HepG2 (cell line): ENCODE results near the gene ESYT1. TPM values are rescaled to one million over a fixed set of nuclear protein-coding genes. Genes with fewer than 3 reads are reported as not detected.

Experiments used
- ATAC-seq: fragments of 200-7000 bp; cut with Tn5 transposase; 3 replicates; pipeline ENCODE4 v1.9.1; 2020; ENCODE audit warnings: mild to moderate bottlenecking, moderate library complexity
- BruUV-seq: library from RNA; stranded (reverse); fragments of 400-500 nt; replicated peaks from 2 replicates; lab custom pipeline; 2021; lab: Mats Ljungman, UMichigan
- CTCF ChIA-PET: fragments of 300-600 bp; formaldehyde crosslinking; extraction: SDS; loops from one replicate; lab custom pipeline; 2021; ENCODE audit warnings: low total read pairs, inconsistent platforms, low intra/inter-chr PET ratio; lab: Yijun Ruan, JAX
- POLR2A ChIA-PET: fragments of 350-600 bp; sonication (Branson Sonifier 250); formaldehyde crosslinking; loops from one replicate; lab custom pipeline; 2020; ENCODE audit warnings: antibody characterized with exemption, inconsistent platforms; lab: Yijun Ruan, JAX
- DNase-seq: peaks from one replicate; pipeline ENCODE4 v3.0.0-alpha.2; 2015; ENCODE audit warnings: low spot score
- FAIRE-seq: peaks from 3 replicates; lab custom pipeline; 2011; peaks lifted over from hg19 to GRCh38; lab: Jason Lieb, UNC
- H2AFZ ChIP-seq: one replicate; pipeline ENCODE4 v1.6.1; 2011; ENCODE audit warnings: low read length, inconsistent platforms
- H3K27ac ChIP-seq: fragments of 300-600 bp; 3 replicates; pipeline ENCODE4 v1.8.0; 2011; ENCODE audit warnings: mixed run types, mild to moderate bottlenecking, mixed read lengths, low read length, inconsistent platforms; ENCODE audit not compliant: insufficient read depth; ENCODE audit errors: extremely low read length
- H3K27me3 ChIP-seq, 2 experiments: fragments of 200-600 bp in 1 of 2; 2 replicates in 1 of 2; 3 replicates in 1 of 2; pipeline versions ENCODE4 v1.6.0 to v1.8.0; 2011; ENCODE audit warnings: low read length in 2 of 2, mild to moderate bottlenecking in 2 of 2, moderate library complexity in 2 of 2, inconsistent platforms in 1 of 2; ENCODE audit not compliant: insufficient read depth in 2 of 2, control insufficient read depth in 1 of 2
- H3K36me3 ChIP-seq, 2 experiments: fragments of 200-600 bp in 1 of 2; replicated peaks in 1 of 2; 2 replicates in 1 of 2; 3 replicates in 1 of 2; pipeline versions ENCODE4 v1.5.1 to v1.8.0; 2011; ENCODE audit warnings: low read length in 2 of 2, inconsistent platforms in 1 of 2; ENCODE audit not compliant: insufficient read depth in 2 of 2, control insufficient read depth in 1 of 2
- H3K4me1 ChIP-seq: 2 replicates; pipeline ENCODE4 v1.5.1; 2012; ENCODE audit warnings: low read length, inconsistent platforms; ENCODE audit not compliant: insufficient read depth
- H3K4me2 ChIP-seq: 2 replicates; pipeline ENCODE4 v1.6.0; 2011; ENCODE audit warnings: low read depth, low read length, inconsistent platforms
- H3K4me3 ChIP-seq, 3 experiments: fragments of 200-600 bp in 1 of 3; sonication (generic), shearing (Covaris generic) in 1 of 3; replicated peaks in 1 of 3; 2 replicates each; pipeline ENCODE4 v1.5.1; 2011 to 2016; ENCODE audit warnings: low read length in 3 of 3, inconsistent platforms in 2 of 3, low read depth in 2 of 3, mild to moderate bottlenecking in 2 of 3, control low read depth in 1 of 3, mixed read lengths in 1 of 3; ENCODE audit not compliant: insufficient read depth in 1 of 3
- H3K79me2 ChIP-seq: one replicate; pipeline ENCODE4 v1.6.1; 2011; ENCODE audit warnings: low read length, inconsistent platforms; ENCODE audit not compliant: insufficient read depth
- H3K9ac ChIP-seq: 2 replicates; pipeline ENCODE4 v1.6.0; 2011; ENCODE audit warnings: mild to moderate bottlenecking, low read depth, low read length, inconsistent platforms; ENCODE audit not compliant: insufficient read depth
- H3K9me3 ChIP-seq: 2 replicates; pipeline ENCODE4 v1.5.1; 2012; ENCODE audit warnings: mild to moderate bottlenecking, low read length
- H4K20me1 ChIP-seq: 2 replicates; pipeline ENCODE4 v1.6.0; 2011; ENCODE audit warnings: inconsistent platforms, mild to moderate bottlenecking, low read length, moderate library complexity; ENCODE audit not compliant: insufficient read depth
- BORCS8-MEF2B ChIP-seq: sonication (generic); formaldehyde crosslinking; IDR thresholded peaks from 2 replicates; pipeline ENCODE4 v1.8.0; 2022; ENCODE audit warnings: mild to moderate bottlenecking, missing genetic modification reagents
- MAX ChIP-seq: IDR thresholded peaks from 2 replicates; pipeline ENCODE4 v1.6.1; 2012; ENCODE audit warnings: inconsistent platforms
- SMARCC2 ChIP-seq: fragments of 450-650 bp; IDR thresholded peaks from 2 replicates; pipeline ENCODE4 v1.6.1; 2017; ENCODE audit warnings: antibody characterized with exemption, mild to moderate bottlenecking
- ZBTB3 ChIP-seq: sonication (generic); formaldehyde crosslinking; IDR thresholded peaks from 2 replicates; pipeline ENCODE4 v1.4.0; 2020; ENCODE audit warnings: low read depth, mild to moderate bottlenecking, moderate library complexity, missing genetic modification reagents, borderline replicate concordance
- ZNF556 ChIP-seq: sonication (generic); formaldehyde crosslinking; IDR thresholded peaks from 2 replicates; pipeline ENCODE4 v1.4.0; 2020; ENCODE audit warnings: mild to moderate bottlenecking, missing genetic modification reagents, borderline replicate concordance
- ZNF652 ChIP-seq: IDR thresholded peaks from 2 replicates; pipeline ENCODE4 v1.6.1; 2016; ENCODE audit warnings: low read depth, borderline replicate concordance
- ZNF713 ChIP-seq: sonication (generic); formaldehyde crosslinking; IDR thresholded peaks from 2 replicates; pipeline ENCODE4 v1.4.0; 2020; ENCODE audit warnings: mild to moderate bottlenecking, missing genetic modification reagents
- WGBS: methylation state at CpG from one replicate; pipeline ENCODE4 v1.1.6; 2017; ENCODE audit warnings: low lambda C conversion rate; 5-methylcytosine and 5-hydroxymethylcytosine counted together
- in situ Hi-C: cut with HindIII; loops from 2 replicates; pipeline ENCODE4 v1.10.0; 2017; ENCODE audit warnings: low pct_unique_long_range_greater_than_20kb; ENCODE audit not compliant: extremely low pct_ligation_motif_present
- intact Hi-C: fragments of 100-400 bp; cut with micrococcal nuclease; formaldehyde crosslinking; loops from one replicate; pipeline ENCODE4 v1.10.0; 2022; ENCODE audit not compliant: unreplicated experiment
- polyA plus RNA-seq, 8 experiments: library from polyadenylated mRNA; depleted of rRNA in 3 of 8; stranded (reverse) in 7 of 8; unstranded in 1 of 8; fragments of >200 nt; fragmentation: Illumina TruSeq in 4 of 8; extraction: Trizol in 4 of 8; gene quantifications; 2 replicates each; pipeline versions ENCODE4 v1.2.1 to v1.2.3, GENCODE V29; 2011 to 2016; ENCODE audit warnings: low read depth in 4 of 8, missing spikeins in 1 of 8, mixed read lengths in 1 of 8; ENCODE audit not compliant: insufficient read depth in 1 of 8
- total RNA-seq, 5 experiments: library from RNA; depleted of rRNA; stranded (reverse); fragments of >200 nt; fragmentation: Illumina TruSeq; extraction: Trizol; gene quantifications; 2 replicates each; pipeline ENCODE4 v1.2.3, GENCODE V29; 2016; ENCODE audit warnings: low read depth in 1 of 5
- TF ChIP-seq, protein P1 (sequence below), 2 experiments: fragments of 450-650 bp in 1 of 2; sonication (generic) in 1 of 2; formaldehyde crosslinking; IDR thresholded peaks; 2 replicates each; pipeline versions ENCODE4 v1.5.0 to v1.8.0; 2020 to 2022; ENCODE audit warnings: mild to moderate bottlenecking in 1 of 2, missing genetic modification reagents in 1 of 2

ESYT1 gene
- total and polyA plus RNA-seq, 2 of the 13 experiments (the other 11 are each of a cell fraction or from before 2014, with no cell fraction given): 66.9 to 71.0 TPM

GRCh38 chr12:56190695-56191155 is 62.7 kb downstream of the ESYT1 start:
- intact Hi-C loops: loop anchor here (5.0 kb wide), 2 partner anchors 33 to 272 kb away; partner anchors contain the start of gene MYL6
- Histone ChIP-seq H3K79me2 (peaks cover 18% of the 10 kb centered on the region), H3K9ac (peak overlapping the region; percentile 76), H3K36me3 (peaks cover 0 to 7% of the 10 kb centered on the region in 2 experiments; a peak in 1 of 5 replicates), H2AFZ (peak overlapping the region; percentile 76), H3K27ac (peak overlapping the region; percentile 74), H3K27me3 (no peaks in the 10 kb centered on the region; a peak in 1 of 5 replicates), H3K9me3 (no peaks in the 10 kb centered on the region), H4K20me1 (no peaks in the 10 kb centered on the region), H3K4me3 (peak overlapping the region; percentile 76 to 94 (median 93))
- POLR2A ChIA-PET: interaction anchor here (0.7 to 3.6 kb wide), 5 partner anchors 9 to 73 kb away, joined by 4 to 48 read pairs (median 22); partner anchors contain the start of genes ESYT1, MYL6, RNF41 and ZC3H10
- in situ Hi-C loops: loop anchor here (5.0 to 10.0 kb wide), 2 partner anchors 67 to 274 kb away; partner anchors contain the start of genes ANKRD52 and SPRYD4
- FAIRE-seq (no peak), ATAC-seq (no peak)
- CTCF ChIA-PET: interaction anchor here (1.1 to 2.7 kb wide), 5 partner anchors 33 to 72 kb away, joined by 3 to 49 read pairs (median 3); partner anchors contain the start of genes ANKRD52, ESYT1, MYL6 and MYL6B
- TF ChIP-seq ZNF556 (CRISPR knock-in tag) (no peak), ZBTB3 (0 out of 2 replicates have a peak, but pooled peaks have one; percentile 10), SMARCC2 (no peak), MAX (peak; percentile 22; the same call in 1 of the 2 replicates), BORCS8-MEF2B (0 out of 2 replicates have a peak, but pooled peaks have one; percentile 5), ZNF713 (CRISPR knock-in tag) (0 out of 2 replicates have a peak, but pooled peaks have one; percentile 8), ZNF652 (CRISPR knock-in tag) (peak; percentile 76; the same call in 1 of the 2 replicates)
- TF ChIP-seq, protein P1, sequence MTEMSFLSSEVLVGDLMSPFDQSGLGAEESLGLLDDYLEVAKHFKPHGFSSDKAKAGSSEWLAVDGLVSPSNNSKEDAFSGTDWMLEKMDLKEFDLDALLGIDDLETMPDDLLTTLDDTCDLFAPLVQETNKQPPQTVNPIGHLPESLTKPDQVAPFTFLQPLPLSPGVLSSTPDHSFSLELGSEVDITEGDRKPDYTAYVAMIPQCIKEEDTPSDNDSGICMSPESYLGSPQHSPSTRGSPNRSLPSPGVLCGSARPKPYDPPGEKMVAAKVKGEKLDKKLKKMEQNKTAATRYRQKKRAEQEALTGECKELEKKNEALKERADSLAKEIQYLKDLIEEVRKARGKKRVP (CRISPR knock-in tag; IDR thresholded peaks at IDR 0.05): 0 out of 4 replicates have a peak, but pooled peaks of 1 of the 2 experiments have one; percentile 2
- TF ChIP-seq, all 625 proteins: peak for 6
- no peak for DNase-seq
- Histone ChIP-seq H3K4me2 (peak overlapping the region; percentile 86), H3K4me1 (peaks cover 34% of the 10 kb centered on the region)
- BruUV-seq: no TSS peak
- WGBS: 19% methylated on average over 9 of the region's 9 CpGs
